Fibroblast of lung (primary cell): Measurements from ENCODE around the gene MAP4K3. TPM values are rescaled to one million over a fixed set of nuclear protein-coding genes. Genes with fewer than 3 reads are reported as not detected.

Experiments
- DNase-seq, 2 donors: peaks; one replicate each; pipeline versions ENCODE4 v3.0.0 to v3.0.0-alpha.2; 2010; ENCODE audit warnings: low read depth in 2 of 2
- H2AFZ ChIP-seq: 2 replicates; pipeline ENCODE4 v1.5.1; 2012; ENCODE audit warnings: low read length, control low read depth, inconsistent platforms
- H3K27ac ChIP-seq: 2 replicates; pipeline ENCODE4 v1.5.1; 2011; ENCODE audit warnings: low read length, control low read depth; ENCODE audit not compliant: insufficient read depth
- H3K27me3 ChIP-seq: 2 replicates; pipeline ENCODE4 v1.5.1; 2011; ENCODE audit warnings: mild to moderate bottlenecking, low read length; ENCODE audit not compliant: control insufficient read depth, insufficient read depth
- H3K36me3 ChIP-seq: 2 replicates; pipeline ENCODE4 v1.5.1; 2011; ENCODE audit warnings: low read length; ENCODE audit not compliant: control insufficient read depth, insufficient read depth
- H3K4me1 ChIP-seq: 2 replicates; pipeline ENCODE4 v1.5.1; 2011; ENCODE audit warnings: low read length; ENCODE audit not compliant: control insufficient read depth, insufficient read depth; ENCODE audit errors: extremely low read depth
- H3K4me2 ChIP-seq: 2 replicates; pipeline ENCODE4 v1.5.1; 2011; ENCODE audit warnings: low read length, control low read depth; ENCODE audit not compliant: insufficient read depth; ENCODE audit errors: extremely low read depth
- H3K4me3 ChIP-seq, 4 experiments: fragments of 200-600 bp in 1 of 4; sonication (generic) in 1 of 4; replicated peaks in 1 of 4; 2 replicates each; pipeline ENCODE4 v1.5.1; 2011 to 2016; ENCODE audit warnings: low read length in 4 of 4, low read depth in 3 of 4, mild to moderate bottlenecking in 3 of 4, control low read depth in 2 of 4, inconsistent platforms in 1 of 4, mixed read lengths in 1 of 4; ENCODE audit not compliant: insufficient read depth in 1 of 4; ENCODE audit errors: control extremely low read depth in 1 of 4
- H3K79me2 ChIP-seq: 2 replicates; pipeline ENCODE4 v1.5.1; 2012; ENCODE audit warnings: mild to moderate bottlenecking, low read length, inconsistent platforms; ENCODE audit not compliant: control insufficient read depth, insufficient read depth
- H3K9ac ChIP-seq: 2 replicates; pipeline ENCODE4 v1.5.1; 2011; ENCODE audit warnings: mild to moderate bottlenecking, low read length, control low read depth; ENCODE audit not compliant: insufficient read depth
- H3K9me3 ChIP-seq: 2 replicates; pipeline ENCODE4 v1.5.1; 2012; ENCODE audit warnings: low read depth, low read length; ENCODE audit not compliant: control insufficient read depth, insufficient read depth
- H4K20me1 ChIP-seq: 2 replicates; pipeline ENCODE4 v1.5.1; 2011; ENCODE audit warnings: low read length; ENCODE audit not compliant: control insufficient read depth, insufficient read depth; ENCODE audit errors: extremely low read depth
- EZH2 ChIP-seq: IDR thresholded peaks from 2 replicates; pipeline ENCODE4 v1.5.1; 2012; ENCODE audit warnings: low read length, control low read depth, mild to moderate bottlenecking; ENCODE audit errors: missing control alignments
- polyA plus RNA-seq, 2 donors: library from polyadenylated mRNA; depleted of rRNA in 1 of 2; stranded (reverse) in 1 of 2; unstranded in 1 of 2; fragments of >200 nt; gene quantifications; 2 replicates each; pipeline ENCODE4 v1.2.1, GENCODE V29; 2011 to 2012; ENCODE audit warnings: missing spikeins in 1 of 2
- total RNA-seq: library from RNA; depleted of rRNA; stranded (reverse); fragments of >200 nt; gene quantifications from 2 replicates; pipeline ENCODE4 v1.2.1, GENCODE V29; 2014
- TF ChIP-seq, protein P1 (sequence below), 2 donors: IDR thresholded peaks in 1 of 2; conservative IDR thresholded peaks in 1 of 2; 1 replicate in 1 of 2; 2 replicates in 1 of 2; pipeline ENCODE4 v1.5.1; 2011 to 2012; ENCODE audit warnings: low read length in 2 of 2, control low read depth in 1 of 2, inconsistent platforms in 1 of 2, low read depth in 1 of 2, mild to moderate bottlenecking in 1 of 2

Gene MAP4K3
- total and polyA plus RNA-seq, 2 donors (not counting 1 experiment from before 2014, with no cell fraction given): 40.8 to 75.7 TPM

DNA sequence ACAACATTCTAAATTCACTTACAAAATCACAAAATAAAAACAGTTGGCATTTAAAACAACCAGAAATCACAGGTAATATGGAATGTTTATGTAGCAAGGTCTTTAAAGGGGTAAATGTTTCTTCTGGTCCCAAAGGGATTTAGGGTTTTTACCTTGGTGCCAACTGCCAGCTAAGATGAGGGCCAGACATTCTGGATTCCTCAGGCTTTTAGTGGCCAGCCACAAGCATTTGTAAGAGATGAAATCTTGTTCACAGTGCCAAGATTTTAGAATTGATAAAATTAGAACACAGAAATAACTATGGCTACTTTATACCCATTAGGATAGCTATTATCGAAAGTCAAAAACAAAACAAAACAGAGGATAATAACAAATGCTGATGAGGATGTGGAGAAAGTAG, 132.9 kb downstream of the MAP4K3 start:
- no peak for TF ChIP-seq EZH2
- TF ChIP-seq, protein P1, sequence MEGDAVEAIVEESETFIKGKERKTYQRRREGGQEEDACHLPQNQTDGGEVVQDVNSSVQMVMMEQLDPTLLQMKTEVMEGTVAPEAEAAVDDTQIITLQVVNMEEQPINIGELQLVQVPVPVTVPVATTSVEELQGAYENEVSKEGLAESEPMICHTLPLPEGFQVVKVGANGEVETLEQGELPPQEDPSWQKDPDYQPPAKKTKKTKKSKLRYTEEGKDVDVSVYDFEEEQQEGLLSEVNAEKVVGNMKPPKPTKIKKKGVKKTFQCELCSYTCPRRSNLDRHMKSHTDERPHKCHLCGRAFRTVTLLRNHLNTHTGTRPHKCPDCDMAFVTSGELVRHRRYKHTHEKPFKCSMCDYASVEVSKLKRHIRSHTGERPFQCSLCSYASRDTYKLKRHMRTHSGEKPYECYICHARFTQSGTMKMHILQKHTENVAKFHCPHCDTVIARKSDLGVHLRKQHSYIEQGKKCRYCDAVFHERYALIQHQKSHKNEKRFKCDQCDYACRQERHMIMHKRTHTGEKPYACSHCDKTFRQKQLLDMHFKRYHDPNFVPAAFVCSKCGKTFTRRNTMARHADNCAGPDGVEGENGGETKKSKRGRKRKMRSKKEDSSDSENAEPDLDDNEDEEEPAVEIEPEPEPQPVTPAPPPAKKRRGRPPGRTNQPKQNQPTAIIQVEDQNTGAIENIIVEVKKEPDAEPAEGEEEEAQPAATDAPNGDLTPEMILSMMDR (conservative IDR thresholded peaks at IDR 0.05 in 1 of 2, IDR thresholded peaks at IDR 0.05 in 1 of 2; ENCODE audit: low read depth in 1 of 2, low read length in 2 of 2): no peak
- H2AFZ ChIP-seq: no peak overlapping the region
- no peaks in the 10 kb centered on the region for H3K79me2 ChIP-seq
- no peak overlapping the region for H3K4me3 ChIP-seq
- no peaks in the 10 kb centered on the region for H4K20me1 ChIP-seq
- peak in 1 of 2 donors; percentile 65 for DNase-seq
- no peak overlapping the region for H3K4me2 ChIP-seq
- no peaks in the 10 kb centered on the region for H3K9me3 ChIP-seq
- no peaks in the 10 kb centered on the region for H3K27me3 ChIP-seq
- H3K36me3 ChIP-seq: no peaks in the 10 kb centered on the region
- no peak overlapping the region for H3K9ac ChIP-seq
- no peak overlapping the region for H3K27ac ChIP-seq
- H3K4me1 ChIP-seq: no peaks in the 10 kb centered on the region

DNA sequence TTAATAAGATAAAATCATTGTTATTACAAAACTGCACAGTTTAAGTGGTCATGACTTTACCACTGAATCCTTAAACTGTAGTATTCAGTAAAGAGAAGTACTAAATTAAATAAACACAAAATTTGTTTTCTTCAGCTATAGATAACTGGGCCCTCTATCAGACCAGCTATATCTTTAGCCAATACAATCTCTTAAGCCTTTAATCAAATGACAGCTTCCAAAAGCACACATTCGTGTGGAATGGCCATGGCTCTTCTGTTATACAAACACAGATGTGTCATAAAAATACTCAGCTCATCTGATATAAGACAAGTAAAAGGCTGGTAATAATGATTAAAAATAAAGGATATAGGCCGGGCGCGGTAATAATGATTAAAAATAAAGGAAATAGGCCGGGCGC, 135.7 kb downstream of the MAP4K3 start:
- Histone ChIP-seq H3K27ac (no peak overlapping the region), H3K9ac (no peak overlapping the region), H3K27me3 (no peaks in the 10 kb centered on the region), H3K36me3 (no peaks in the 10 kb centered on the region), H3K4me3 (no peak overlapping the region), H3K79me2 (no peaks in the 10 kb centered on the region), H3K4me1 (no peaks in the 10 kb centered on the region), H2AFZ (no peak overlapping the region), H4K20me1 (no peaks in the 10 kb centered on the region), H3K4me2 (no peak overlapping the region), H3K9me3 (no peaks in the 10 kb centered on the region)
- no peak for TF ChIP-seq EZH2
- TF ChIP-seq, protein P1 (conservative IDR thresholded peaks at IDR 0.05 in 1 of 2, IDR thresholded peaks at IDR 0.05 in 1 of 2; ENCODE audit: low read depth in 1 of 2, low read length in 2 of 2): no peak
- no peak for DNase-seq

DNA sequence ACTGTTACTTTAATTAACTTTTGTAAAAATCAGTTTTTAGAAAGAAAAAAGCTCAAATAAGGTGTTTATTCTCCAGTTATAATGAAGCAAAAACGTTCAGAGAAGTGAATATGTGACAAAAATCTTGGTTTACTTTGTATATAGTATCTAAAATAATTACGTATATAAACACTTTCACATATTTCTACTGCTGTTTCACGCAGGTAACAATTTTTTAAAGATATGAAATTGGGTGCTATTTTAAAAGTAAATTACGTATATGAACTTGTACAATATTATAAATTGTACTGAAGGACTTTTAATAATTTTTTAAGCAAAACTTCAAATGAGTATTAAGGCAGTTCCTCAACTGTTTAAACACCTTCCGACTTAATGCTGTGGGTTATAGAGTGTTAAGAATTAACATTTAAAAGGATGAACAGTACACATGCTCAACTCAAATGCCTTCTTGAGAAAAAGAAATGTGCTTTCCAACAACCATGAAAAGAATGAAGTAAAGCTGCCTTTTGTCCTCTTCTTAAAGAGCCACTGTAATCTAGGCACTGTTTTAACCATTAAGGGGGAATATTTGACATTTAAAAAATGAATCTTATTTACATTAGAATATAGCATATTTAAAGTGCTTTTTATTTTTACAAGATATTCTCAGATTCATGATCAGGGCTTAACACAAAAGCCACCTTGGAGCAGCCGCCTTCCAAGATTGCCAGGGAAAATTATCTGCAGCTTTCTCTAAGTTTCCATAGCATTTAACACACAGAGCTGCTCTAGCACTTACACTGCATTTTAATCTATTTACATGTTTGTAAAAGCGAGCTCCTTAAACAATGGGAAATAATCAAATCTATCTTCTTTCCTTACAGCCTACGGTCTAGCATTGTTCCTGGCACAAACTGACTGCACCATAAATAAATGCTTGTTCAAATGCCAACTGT, 136.8 kb downstream of the MAP4K3 start:
- Histone ChIP-seq H3K27me3 (no peaks in the 10 kb centered on the region), H2AFZ (no peak overlapping the region), H3K4me1 (no peaks in the 10 kb centered on the region), H3K4me2 (no peak overlapping the region), H3K79me2 (no peaks in the 10 kb centered on the region), H3K4me3 (no peak overlapping the region), H3K36me3 (no peaks in the 10 kb centered on the region), H3K9ac (no peak overlapping the region), H4K20me1 (no peaks in the 10 kb centered on the region), H3K27ac (no peak overlapping the region), H3K9me3 (no peaks in the 10 kb centered on the region)
- TF ChIP-seq EZH2: no peak
- TF ChIP-seq, protein P1 (conservative IDR thresholded peaks at IDR 0.05 in 1 of 2, IDR thresholded peaks at IDR 0.05 in 1 of 2; ENCODE audit: low read depth in 1 of 2, low read length in 2 of 2): no peak
- DNase-seq: no peak
